Measurements from ENCODE around the gene LRRFIP1. TPM values are rescaled to one million over a fixed set of nuclear protein-coding genes. Genes with fewer than 3 reads are reported as not detected.

Gene LRRFIP1
- total RNA-seq, 1 donor from 2014 or later, result 37.1 TPM

- H3K4me1 Mint-ChIP-seq, result peaks cover 52% of the 10 kb centered on the region
- peaks cover 10% of the 10 kb centered on the region for H3K36me3 Mint-ChIP-seq (ENCODE audit: low read depth)
- H3K9me3 Mint-ChIP-seq, result no peaks in the 10 kb centered on the region
- H3K4me3 Mint-ChIP-seq, result no peak overlapping the region
- no peaks in the 10 kb centered on the region for H3K27me3 Mint-ChIP-seq (ENCODE audit: low read depth)
- no peak overlapping the region for H3K27ac Mint-ChIP-seq (ENCODE audit: unreplicated experiment)
- DNase-seq (ENCODE audit: low read depth, low spot score), result no peak
- TF ChIP-seq CTCF (conservative IDR thresholded peaks at IDR 0.05), result no peak
Measured at GRCh38 chr2:237734905-237735623, 107.7 kb downstream of the LRRFIP1 start.

DNA sequence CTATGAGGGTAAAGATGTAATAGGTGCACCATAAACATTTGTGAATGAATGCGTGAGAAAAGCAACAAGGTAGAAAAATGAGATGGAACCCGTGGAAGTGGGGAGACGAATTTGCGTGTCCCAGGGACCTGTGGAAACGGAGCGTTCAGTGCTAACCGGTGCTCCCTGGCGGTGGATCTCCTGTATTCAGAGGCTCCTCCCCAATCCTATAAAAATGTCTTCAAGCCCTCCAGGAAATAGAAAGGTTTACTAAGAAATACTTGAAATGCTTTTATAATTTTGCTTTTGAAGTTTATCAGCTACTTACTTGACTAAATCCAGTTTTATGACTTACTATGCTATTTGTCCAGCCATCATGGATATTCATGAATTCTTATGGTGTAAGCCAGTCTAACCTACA lies 108.4 kb downstream of the LRRFIP1 start:
- no peak overlapping the region for H3K4me3 Mint-ChIP-seq
- H3K36me3 Mint-ChIP-seq (ENCODE audit: low read depth), result peaks cover 10% of the 10 kb centered on the region
- H3K4me1 Mint-ChIP-seq, result peaks cover 52% of the 10 kb centered on the region
- H3K9me3 Mint-ChIP-seq, result no peaks in the 10 kb centered on the region
- H3K27me3 Mint-ChIP-seq (ENCODE audit: low read depth), result no peaks in the 10 kb centered on the region
- no peak overlapping the region for H3K27ac Mint-ChIP-seq (ENCODE audit: unreplicated experiment)
- no peak for DNase-seq (ENCODE audit: low read depth, low spot score)
- TF ChIP-seq CTCF (conservative IDR thresholded peaks at IDR 0.05), result no peak

- H3K27ac Mint-ChIP-seq (ENCODE audit: unreplicated experiment), result no peak overlapping the region
- no peak for TF ChIP-seq CTCF (conservative IDR thresholded peaks at IDR 0.05)
- no peak for DNase-seq (ENCODE audit: low read depth, low spot score)
- H3K4me1 Mint-ChIP-seq, result peaks cover 50% of the 10 kb centered on the region
- no peaks in the 10 kb centered on the region for H3K27me3 Mint-ChIP-seq (ENCODE audit: low read depth)
- H3K9me3 Mint-ChIP-seq, result no peaks in the 10 kb centered on the region
- H3K4me3 Mint-ChIP-seq, result no peak overlapping the region
- H3K36me3 Mint-ChIP-seq (ENCODE audit: low read depth), result peaks cover 10% of the 10 kb centered on the region
Measured at GRCh38 chr2:237736783-237737182, 109.4 kb downstream of the LRRFIP1 start.

DNA sequence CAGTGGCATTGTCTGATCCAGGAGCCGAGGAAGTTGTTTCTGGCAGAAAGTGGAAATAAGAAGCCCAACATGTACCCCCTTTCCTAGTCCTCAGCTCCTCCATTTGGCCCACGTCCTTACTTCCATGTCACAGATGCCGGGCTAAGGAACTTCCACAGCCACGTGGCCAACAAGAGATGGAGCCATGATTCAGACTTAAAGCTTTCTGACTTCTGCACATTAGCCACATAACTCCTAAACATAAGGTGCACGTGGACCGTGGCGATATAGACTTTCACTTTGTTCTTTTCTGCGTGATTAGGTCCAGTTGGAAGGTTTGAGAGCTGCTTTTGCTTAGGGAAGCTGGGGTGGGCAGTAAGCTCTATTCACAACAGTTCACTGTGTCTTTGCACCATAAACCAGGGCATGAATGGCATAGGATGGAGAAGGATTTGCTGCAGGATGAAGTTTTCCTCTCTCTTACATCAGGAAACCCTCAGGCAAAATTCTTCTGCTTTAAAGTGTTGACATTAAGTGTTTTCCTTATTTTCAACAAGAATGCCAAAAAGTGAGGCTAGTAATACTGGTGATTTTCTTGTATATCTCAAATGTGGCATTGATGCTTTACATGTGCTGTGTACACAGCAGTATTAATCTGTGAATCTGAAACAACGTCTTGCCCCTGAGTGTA lies 109.9 kb downstream of the LRRFIP1 start:
- Mint-ChIP-seq H3K4me1 (peaks cover 44% of the 10 kb centered on the region), H3K36me3 (ENCODE audit: low read depth) (peaks cover 10% of the 10 kb centered on the region)

DNA sequence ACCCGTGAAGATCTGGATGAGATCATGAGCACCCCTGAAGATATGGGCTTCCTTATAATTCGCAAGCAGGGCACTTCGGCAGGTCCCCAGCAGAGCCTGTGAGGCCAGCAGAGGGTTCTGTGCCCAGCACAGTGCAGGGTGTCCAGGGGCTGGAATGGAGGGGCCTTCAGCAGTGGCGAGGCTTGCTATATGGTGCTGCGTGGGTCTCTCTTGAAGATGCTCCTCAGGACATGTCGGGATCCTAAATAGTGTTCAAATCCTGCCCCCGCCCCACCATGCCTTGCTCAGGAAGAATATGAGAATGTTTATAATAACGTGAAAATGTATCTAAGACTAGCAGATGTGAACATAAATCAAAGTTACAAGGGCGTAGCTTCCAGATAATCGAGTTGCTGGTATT lies 110.9 kb downstream of the LRRFIP1 start:
- Mint-ChIP-seq H3K9me3 (no peaks in the 10 kb centered on the region), H3K4me1 (peaks cover 35% of the 10 kb centered on the region), H3K27me3 (ENCODE audit: low read depth) (no peaks in the 10 kb centered on the region), H3K27ac (ENCODE audit: unreplicated experiment) (no peak overlapping the region), H3K36me3 (ENCODE audit: low read depth) (peaks cover 13% of the 10 kb centered on the region), H3K4me3 (no peak overlapping the region)
- no peak for DNase-seq (ENCODE audit: low read depth, low spot score)
- TF ChIP-seq CTCF (conservative IDR thresholded peaks at IDR 0.05), result no peak

More for the DNA sequence above, 109.9 kb downstream of the LRRFIP1 start:
- Mint-ChIP-seq H3K27ac (ENCODE audit: unreplicated experiment) (no peak overlapping the region), H3K4me3 (no peak overlapping the region), H3K27me3 (ENCODE audit: low read depth) (no peaks in the 10 kb centered on the region), H3K9me3 (no peaks in the 10 kb centered on the region)
- TF ChIP-seq CTCF (conservative IDR thresholded peaks at IDR 0.05), result no peak
- no peak for DNase-seq (ENCODE audit: low read depth, low spot score)

Data from neural crest cell (in vitro differentiated cells).